Stimulated activated CD4-positive, alpha-beta T cell treated with anti-CD3 and anti-CD28 coated beads, Interleukin-4, amount 100 ng/mL, for 24 hours (primary cell): ENCODE measurements around the gene CA5B.
"Not testable (repeated sequence)": the region's sequence is repeated elsewhere in the genome, so short reads cannot be mapped to it uniquely, and the experiment has no call there.

Source experiments
- DNase-seq: peaks from one replicate; pipeline ENCODE4 v3.0.0-alpha.2; 2020

CA5B gene, protein sequence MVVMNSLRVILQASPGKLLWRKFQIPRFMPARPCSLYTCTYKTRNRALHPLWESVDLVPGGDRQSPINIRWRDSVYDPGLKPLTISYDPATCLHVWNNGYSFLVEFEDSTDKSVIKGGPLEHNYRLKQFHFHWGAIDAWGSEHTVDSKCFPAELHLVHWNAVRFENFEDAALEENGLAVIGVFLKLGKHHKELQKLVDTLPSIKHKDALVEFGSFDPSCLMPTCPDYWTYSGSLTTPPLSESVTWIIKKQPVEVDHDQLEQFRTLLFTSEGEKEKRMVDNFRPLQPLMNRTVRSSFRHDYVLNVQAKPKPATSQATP

DNA sequence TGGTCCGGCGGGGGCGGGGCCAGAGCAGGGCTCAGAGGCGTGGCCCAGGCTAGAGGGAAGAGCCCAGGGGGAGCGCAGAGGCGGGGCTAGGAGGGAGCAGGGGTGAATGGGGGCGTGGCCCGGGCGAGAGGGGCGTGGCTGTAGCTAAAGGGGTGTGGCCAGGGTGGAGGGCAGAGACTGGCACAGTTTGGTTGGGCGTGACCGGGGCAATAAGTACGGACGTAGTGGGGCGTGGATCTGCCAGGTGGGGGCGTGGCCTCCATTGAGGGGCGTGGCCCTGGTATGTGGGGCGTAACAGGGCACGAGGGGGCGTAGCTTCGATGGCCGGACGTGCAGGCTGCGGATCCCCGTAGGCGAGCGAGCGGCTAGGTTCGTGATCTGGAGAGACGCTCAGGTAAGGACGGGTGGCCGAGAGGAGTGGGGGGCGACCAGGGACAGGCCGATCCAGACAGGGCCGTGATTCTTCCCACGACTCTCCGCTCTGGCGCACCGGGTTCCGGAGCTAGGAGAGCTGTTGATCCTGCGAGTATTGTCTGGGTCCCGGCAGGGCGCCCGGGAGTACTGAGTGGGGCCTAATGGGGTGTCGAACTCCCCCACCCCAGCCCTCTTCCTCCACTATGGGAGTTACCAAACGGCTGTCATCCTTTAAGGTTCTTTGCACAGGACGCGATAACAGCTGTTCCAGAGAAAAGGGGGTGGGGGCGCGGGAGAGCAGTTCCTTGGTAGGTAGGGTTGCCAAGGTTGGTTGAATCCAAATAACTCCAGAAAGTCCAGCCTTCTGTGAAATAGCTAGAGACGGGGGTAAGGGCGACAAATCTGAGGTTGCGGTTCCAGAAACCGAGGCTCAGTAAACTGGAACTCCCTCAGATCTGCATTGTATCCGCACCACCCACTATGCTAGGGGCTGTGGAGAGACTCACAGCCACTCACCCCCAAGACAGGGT lies at the start of gene CA5B:
Gene CA5B, plus strand, starts transcription at position 312 of the 944 bp plus-strand sequence. CDS start 11,754 bp downstream, outside the sequence.
- peak; percentile 93 for DNase-seq

DNA sequence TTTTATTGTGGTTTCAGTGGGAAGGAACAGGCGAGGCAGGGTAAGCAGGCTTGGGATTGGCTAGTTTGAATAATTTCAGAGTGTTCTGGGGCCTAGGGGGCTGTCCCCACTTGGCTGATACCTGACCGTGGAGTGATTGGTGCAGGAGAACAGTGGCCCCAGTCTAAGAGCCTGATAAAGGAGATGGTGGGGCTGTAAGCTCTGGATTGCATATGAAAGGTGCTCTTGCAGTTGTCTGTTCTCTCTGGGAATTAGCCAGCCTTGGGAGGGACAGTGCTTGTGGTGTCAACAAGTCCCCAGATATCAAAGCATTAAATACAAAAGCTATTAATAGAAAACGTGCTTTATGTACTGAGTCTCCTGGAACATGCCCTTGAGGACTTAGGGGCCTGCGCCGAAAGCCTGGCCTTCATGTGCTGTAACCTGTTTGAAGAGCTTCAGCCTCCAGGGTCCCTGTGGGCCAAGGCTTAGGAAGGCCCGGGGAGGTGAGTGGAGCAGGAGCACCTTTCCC lies 43.1 kb upstream of the CA5B start:
- no peak for DNase-seq

DNA sequence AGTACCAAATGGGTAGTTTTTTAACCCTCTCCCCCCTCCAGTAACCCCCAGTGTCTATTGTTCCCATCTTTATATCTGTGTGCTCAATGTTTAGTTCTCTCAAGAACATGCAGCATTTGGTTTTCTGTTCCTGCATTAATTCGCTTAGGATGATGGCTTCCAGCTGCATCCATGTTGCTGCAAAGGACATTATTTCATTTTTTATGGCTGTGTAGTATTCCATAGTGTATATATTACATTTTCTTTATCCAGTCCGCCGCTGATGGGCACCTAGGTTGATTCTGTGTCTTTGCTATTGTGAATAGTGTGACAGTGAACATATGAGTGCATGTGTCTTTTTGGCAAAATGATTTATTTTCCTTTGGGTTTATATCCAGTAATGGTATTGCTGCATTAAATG lies 41.6 kb upstream of the CA5B start:
- DNase-seq: no peak

DNA sequence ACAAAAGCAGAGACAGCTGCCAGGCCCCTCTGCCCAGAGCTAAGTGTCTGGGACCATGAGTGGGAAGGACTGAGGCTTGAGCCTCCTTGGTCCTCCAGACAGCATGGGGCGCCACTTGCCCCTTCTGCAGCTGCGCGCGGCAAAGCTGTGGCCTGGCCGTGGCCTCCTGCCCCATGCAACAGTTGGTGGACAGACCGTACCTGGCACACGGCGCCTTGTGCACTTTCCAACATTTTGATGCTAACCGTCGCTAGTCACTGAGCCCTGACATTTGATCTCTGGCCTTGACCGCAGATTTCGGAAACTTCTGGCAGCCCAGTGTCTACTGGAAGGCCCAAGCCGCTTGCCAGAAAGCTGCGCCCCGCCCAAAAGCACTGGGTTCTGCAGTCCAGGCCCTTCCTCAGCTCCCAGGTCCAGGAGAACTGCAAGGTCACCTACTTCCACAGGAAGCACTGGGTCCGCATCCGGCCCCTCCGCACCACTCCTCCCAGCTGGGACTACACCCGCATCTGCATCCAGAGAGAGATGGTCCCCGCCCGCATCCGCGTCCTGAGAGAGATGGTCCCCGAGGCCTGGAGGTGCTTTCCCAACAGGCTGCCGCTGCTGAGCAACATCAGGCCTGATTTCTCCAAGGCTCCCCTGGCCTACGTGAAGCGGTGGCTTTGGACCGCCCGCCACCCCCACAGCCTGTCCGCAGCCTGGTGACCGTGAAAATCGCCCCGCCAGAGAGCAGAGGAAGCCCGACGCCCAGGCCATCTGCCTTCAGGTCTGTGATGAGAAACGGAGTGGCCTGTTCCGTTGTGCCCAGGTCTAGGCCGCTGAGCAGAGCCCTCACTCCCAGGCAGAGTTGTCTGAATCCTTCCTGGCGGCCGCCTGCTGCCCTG lies 35.3 kb upstream of the CA5B start:
- no peak for DNase-seq

DNA sequence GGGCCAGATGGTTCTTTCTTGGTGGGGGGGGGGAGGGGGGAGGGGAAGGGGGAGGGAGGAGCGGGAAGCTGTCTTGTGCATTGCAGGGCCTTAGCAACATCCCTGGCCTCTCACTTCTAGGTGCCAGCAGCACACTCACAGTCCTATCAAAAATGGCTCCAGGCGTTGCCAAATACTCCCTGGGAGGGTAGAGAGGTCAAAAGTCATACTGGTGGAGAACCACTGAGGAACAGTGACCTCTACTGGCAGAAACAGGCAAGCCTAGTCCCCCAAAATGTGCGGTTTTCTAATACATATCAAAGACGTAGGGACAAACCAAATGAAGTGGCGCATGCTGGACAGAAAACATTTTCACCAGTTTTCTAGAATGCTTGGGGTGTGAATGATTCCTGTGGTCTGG lies 34.3 kb upstream of the CA5B start:
- DNase-seq: not testable (repeated sequence)

DNA sequence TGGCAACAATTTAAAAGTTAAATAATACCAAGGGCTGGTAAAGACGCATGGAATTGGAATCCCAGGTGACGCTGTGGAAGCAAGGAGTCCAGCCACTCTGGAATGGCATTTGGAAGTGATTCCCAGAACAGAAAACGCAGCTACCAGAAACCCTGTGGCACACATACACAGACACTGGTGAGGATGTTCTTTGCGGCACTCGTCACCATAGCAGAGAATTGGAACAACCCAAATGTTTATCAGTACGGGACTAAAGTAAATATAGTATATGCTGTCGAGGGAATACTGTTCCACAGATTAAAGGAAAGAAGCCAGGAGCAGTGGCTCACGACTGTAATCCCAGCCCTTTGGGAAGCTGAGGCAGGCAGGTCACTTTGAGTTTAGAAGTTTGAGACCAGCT lies 33.8 kb upstream of the CA5B start:
- DNase-seq: not testable (repeated sequence)

DNA sequence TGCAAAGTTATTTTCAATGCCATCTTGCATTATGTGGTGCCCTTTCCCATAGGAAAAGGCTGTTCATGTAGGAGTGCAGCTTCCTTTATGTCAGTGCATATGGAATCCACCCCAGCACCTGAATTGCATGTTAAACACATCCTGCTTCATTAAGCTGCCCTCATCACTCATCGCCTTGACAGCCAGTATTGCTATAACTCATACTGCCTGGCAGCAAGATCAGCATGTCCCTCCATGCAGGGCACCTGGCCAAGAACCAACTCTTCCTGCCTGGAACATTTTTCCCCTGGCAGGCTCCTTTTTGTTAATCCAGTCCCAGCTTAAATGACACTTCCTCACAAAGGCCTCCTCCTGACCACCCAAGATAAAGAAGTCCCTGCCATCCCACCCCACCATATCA lies 23.5 kb upstream of the CA5B start:
- no peak for DNase-seq

DNA sequence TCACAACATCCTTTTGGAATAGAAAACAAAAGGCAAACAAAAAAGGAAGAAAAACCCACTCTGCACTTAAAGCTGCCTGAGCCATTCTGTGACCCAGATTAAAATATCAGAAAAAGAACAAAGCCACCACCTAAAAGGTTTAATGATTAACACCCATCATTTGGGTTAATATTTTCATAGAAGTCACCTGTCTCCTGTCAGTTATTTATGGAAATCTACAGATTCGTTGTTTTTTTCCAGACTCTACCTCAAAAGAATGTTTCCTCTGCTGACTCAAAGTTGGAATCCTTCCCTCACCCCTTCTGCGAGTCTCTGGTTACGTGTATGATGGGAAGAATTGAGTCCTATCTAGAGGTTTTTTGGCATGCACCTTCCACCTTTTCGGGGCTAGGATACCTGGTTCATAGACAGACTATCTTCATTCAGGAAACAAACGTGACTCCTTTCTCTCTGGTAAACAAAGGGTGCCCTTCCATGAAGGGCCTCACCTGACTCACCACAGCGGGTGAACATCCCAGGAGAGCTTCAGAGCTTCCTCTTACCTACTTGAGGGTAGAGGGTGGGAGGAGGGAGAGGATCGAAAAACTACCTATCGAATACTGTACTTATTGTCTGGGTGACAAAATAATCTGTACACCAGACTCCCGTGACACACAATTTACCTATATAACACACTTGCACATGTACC lies 19.6 kb upstream of the CA5B start:
- no peak for DNase-seq

DNA sequence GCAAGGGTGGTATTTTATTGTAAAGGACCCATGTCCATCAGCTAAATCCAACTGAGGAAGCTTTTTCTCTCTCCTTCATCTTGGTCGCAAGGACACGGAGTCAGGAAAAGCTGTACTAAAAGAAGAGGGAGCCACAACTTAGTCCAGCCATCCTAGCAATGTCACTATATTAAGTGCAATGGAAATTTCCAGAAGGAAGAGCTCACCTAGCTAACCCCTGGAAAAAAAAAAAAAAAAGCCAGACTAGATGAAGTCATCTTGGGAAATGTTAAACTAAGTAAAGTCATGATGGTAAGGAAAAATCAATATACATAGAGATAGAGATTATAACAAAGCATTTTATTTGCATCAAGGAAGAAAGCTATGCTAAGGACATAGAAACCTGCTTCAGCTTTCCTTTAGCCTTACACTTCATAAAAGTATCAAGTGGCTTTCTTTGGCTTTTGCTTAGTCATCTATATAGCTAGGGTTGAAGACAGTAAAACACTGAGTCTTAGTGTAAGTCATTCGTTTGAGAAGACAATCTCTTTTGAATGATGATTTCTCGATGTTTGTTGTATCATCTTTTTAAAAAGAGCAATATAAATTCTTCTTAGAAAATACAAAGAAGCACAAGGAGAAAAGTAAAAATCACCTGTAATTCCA lies 18.6 kb upstream of the CA5B start:
- DNase-seq: no peak

DNA sequence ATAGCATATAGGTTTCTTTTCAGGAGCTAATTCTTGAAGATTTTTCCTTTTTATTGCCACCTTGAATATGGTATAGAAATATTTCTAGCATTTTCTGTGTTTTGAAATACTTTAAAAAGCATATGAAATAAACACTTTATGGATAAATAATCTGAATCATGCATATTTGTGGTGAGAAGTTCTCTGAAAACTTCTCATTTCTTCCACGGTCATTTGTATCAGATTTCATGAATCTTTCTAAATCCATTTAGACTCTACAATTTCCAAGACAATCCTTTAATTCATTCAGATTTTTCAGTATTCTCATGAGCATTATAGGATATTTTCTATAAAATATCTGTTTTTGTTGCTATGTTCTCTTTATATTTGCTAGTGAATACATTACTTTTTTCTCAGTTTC lies 16.2 kb upstream of the CA5B start:
- DNase-seq: no peak

DNA sequence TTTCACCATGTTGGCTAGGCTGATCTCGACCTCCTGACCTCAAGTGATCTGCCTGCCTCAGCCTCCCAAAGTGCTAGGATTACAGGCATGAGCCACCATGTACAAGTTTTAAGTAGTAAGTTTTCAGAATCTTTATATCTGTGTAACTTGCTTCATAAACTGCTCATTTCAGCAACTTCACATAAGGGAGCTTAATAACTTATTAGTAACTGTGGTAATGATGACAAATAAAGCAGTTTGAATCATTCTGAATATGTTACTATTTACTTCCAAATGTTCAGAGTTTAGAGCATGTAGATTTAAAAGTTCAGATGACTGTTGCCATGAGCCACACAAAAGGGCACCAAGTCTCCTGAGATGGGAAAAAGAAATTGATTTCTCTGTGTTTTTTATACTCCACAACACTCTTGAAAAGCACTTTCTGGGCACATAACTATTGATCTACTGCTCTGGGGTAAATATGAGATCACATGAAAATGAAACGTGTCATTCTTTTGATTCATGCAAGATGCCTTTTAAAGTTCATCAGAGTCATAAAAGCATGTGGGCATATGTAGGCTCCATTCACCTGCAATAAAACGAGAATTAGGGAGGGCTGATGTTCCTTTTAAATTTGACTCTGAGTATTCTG lies 14.1 kb upstream of the CA5B start:
- no peak for DNase-seq

DNA sequence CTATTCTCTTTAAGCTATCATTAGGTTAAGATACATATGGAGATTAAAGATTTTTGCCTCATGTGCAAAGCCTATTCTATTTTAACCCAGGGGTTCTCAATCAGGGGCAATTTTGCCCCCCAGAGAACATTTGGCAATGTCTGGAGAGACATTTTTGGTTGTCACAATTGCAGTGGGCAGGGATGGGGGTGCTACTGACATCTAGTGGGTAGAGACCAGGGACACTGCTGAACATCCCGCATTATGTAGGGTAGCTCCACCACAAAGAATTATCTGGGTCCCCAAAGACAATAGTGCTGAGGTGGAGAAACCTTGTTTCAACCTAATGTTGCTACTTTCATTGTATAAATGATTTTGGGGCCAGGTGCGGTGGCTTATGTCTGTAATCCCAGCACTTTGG lies 13.2 kb upstream of the CA5B start:
- DNase-seq: no peak

DNA sequence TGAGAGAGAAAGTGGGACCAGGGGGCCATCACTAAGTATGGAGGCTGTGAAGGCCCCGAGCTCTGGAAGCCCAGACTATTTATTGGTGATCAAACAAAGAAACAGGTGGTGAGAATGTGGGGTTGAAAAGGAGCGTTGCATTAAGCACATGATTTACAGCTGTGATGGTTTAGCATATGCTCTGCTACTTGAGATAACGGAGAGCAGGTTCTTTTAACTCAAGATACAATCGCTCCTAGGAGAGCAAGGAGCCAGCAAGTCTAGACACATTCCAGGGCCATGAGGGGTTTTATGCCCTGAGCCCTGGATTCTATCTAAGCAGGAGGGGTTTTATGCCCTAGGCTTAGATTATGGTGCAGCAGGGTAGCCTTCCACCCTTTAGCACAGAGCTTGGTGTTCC lies 6.7 kb upstream of the CA5B start:
- DNase-seq: not testable (repeated sequence)

DNA sequence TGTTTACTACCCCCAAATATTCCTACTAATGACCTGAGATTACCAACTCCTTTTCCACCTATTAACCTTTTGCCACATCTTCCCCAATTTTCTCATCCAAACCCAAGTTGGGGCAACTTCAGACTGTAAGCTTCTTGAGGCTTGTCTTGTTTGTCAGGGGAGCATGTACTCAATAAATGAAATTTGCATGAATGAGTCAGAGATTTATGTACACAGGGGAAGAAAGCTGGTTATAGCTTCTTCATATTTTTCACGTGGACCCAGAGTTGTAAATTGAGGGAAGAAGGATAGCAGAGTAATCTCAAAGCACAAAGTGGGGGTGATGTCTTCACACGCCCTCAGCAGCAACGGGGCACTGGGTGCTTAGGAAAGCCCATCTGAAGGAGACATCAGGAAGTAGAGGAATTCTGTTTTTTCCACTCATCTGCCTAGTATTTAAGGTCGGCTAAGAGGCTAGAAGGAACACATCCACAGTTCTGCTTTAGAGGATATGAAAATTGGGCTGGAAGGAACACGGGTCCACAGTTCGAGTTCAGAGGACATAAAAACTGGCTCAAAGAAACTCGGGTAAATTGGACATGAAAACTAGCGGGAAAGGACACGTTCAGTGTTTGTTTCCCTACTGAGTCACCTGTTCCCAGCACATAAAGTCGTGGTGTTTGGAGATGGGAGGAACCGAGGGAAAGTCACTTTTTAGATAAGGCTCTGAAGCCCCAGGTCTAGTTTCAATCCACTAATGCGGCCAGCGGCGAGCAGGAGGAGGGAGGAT lies 696 bp upstream of the CA5B start:
- no peak for DNase-seq

DNA sequence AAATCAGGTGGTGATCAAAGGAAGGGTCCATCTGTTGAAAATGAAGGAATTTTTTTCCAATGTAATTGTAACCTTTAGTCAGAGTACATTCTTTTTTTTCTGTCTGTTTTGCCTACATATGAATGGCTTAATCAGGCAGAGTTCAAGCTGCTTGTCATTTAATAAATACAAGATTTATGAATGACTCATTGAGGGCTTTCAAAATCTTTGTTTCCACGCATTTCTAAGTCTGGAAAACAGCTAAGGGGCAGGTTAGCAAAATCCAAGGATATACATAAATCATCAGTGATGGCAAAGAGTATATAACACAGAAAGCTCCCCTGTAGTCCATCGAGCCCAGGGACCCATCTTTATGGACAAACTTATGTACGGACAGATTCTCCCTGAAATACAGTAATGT lies 1.8 kb downstream of the CA5B start:
- no peak for DNase-seq

DNA sequence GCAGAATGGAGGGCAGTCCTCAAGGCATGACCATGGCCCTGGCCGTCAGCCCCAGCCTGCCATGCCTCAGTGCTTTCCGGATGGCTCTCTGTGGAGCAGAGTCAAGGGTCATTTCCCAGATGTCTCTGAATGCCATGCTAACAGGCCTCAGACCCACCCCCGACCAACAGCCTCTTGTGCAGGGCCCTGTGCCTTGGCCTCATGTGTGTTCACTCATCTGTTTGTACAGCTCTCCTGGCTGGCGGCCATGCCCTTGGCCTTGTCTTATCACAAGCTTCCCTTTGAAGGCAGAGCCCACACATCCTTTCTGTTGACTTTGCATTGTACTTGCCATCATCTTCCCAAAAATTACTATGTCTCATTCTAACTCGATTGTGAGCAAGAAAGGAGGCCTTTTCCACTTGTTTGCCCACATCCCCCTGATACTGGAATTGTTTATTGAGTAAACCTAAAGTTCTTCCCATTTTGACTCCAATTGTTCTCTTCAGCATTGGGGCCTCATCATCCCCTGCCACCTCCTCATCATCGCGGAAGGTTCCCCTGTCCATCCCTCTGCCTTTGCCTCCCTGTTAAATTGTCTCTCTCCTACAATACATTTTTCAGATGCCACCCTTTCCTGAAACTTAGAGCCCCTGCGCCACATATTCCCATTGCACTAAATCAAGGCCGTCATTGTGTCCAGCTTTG lies 6.3 kb downstream of the CA5B start:
- no peak for DNase-seq

DNA sequence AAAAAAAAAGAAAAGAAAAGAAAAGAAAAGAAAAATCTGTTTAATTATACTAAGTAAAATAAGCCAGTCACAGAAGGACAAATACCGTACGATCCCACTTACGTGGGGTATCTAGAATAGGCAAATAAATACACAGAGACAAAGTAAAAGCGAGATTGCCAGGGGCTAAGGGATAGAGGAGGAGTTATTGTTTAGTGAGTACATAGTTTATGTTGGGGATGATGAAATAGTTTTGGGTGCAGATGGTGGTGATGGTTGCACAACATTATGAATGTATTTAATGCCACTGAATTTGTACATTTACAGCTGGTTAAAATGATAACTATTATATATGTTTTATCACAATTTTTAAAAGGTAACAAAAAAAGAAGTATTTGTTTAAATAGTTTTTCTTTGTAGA lies 7.1 kb downstream of the CA5B start:
- no peak for DNase-seq

DNA sequence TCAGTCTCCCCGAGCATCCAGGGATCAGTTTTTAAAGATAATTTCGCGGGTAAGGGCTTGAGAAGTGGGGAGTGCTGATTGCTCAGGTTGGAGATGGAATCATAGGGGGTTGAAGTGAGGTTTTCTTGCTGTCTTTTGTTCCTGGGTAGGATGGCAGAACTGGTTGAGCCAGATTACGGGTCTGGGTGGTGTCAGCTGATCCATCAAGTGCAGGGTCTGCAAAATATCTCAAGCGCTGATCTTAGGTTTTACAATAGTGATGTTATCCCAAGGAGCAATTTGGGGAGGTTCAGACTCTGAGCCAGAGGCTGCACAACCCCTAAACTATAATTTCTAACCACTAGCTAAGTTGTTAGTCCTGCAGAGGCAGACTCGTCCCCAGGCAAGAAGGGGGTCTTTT lies 8.6 kb downstream of the CA5B start:
- not testable (repeated sequence) for DNase-seq

DNA sequence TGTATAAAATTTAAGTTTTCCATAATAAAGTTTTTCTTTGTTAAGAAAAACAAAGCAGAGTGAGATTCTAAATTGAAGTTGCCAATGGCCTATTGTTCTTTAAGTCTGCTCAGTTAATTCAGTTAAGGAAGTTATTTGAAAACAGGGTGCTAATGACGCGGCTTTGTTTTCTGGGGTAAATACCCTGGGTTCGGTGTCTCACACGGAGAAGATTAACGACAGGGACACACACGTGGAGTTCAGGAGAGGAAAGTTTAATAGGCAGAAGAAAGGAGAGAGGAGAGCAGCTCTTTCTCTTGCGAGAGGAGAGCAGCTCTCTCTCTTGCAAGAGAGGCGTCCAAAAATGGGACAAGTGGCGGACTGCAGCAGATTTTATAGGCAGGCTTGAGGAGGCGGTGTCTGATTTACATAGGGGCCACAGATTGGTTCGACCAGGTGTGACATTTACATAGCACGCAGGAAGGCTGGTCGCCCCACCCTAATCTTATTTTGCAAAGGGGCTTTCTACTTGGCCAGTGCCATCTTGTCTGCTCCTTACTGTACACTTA lies 9.6 kb downstream of the CA5B start:
- DNase-seq: no peak

DNA sequence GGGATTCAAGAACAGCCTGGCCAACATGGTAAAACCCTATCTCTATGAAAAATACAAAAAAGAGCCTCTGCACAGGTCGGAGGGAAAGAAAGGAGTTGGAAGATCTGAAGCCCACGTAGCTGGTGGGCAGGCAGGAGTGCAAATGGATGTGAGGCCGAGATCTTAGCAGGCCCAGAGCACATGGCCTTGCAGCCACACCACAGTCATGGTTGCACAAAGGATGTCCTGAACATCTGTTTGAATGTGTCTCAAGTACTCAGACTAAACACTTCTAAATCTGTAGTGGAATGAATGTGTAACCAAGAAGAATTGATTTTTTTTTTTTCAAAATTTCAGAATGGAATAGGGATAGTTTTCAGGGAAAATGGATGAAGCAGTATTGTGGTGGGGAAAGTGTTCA lies 10.8 kb downstream of the CA5B start:
- DNase-seq: no peak
